GM19397 (cell line): ENCODE results near the gene GLO1.
A peak's percentile ranks its signal among the peaks of the same experiment; 100 is the strongest.

Experiments used
- ATAC-seq: cut with Tn5 transposase; IDR thresholded peaks from one replicate; pipeline ENCODE4 v1.9.1; 2021; ENCODE audit warnings: mild to moderate bottlenecking, moderate library complexity; ENCODE audit not compliant: unreplicated experiment

GLO1 gene

GRCh38 chr6:38702558-38703397 lies at the start of gene GLO1:
Gene GLO1 (minus strand): TSS chr6:38703145. CDS start chr6:38703054, 91 bp downstream.
- ATAC-seq, result peak; percentile 100

GRCh38 chr6:38750968-38751615 lies 48.1 kb upstream of the GLO1 start:
- no peak for ATAC-seq

GRCh38 chr6:38749473-38749872 lies 46.5 kb upstream of the GLO1 start:
- ATAC-seq, result no peak

- ATAC-seq, result no peak
Observed at GRCh38 chr6:38739532-38739931, 36.6 kb upstream of the GLO1 start.

GRCh38 chr6:38738261-38738660 lies 35.3 kb upstream of the GLO1 start:
- ATAC-seq, result no peak

DNA sequence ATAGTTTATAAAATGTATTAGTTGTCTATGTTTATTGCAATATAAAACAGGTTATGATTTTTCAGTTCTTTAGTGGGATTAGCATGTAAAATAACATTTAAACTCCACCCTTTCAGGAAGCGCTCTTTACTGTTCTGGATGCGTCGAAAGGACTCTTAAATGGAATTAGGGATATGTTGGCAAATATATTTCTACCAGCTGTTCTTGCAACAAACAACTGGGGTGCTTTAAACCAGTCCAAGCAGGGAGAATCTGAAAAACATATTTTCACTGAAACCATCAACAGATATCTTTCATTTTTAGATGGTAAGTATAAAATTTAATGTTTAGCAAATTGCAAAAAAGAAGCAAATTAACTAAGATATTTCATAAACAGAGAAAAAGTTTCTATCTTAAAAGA lies 34.0 kb upstream of the GLO1 start:
- no peak for ATAC-seq

DNA sequence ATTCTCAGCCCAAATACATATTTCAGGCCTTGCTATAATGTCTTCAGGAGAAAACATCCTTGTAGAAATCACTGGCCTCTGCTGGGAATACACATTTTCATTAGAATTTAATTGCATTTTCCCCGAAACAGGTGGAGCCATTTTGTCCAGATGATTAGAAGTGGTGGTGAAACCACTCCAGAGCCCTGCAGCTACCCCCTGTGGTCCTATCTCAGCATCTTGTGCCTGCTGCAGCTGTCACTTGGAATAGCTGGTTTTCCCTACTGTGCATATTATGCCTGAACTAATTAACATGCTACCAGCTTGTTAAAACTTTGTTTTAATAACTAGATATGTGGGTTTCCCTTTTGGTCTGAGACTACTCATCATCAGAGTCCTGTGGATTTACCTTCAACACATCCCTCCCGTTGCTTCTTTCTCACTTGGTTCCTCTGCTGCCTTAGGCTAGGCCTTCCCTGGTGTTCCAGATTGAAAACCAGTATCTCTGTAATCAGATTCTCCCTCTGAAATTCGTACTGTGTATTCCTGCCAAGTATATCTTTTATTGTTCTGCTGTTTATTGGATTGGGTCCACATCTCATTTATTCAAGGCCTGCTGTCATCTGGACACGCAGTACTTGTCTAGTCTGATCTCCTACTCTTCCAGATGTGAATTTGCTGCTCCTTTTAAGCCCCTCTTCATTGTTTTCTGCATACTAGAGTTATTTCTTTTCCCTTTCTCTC lies 27.4 kb upstream of the GLO1 start:
- ATAC-seq, result no peak

GRCh38 chr6:38728203-38728602 lies 25.3 kb upstream of the GLO1 start:
- ATAC-seq, result no peak

DNA sequence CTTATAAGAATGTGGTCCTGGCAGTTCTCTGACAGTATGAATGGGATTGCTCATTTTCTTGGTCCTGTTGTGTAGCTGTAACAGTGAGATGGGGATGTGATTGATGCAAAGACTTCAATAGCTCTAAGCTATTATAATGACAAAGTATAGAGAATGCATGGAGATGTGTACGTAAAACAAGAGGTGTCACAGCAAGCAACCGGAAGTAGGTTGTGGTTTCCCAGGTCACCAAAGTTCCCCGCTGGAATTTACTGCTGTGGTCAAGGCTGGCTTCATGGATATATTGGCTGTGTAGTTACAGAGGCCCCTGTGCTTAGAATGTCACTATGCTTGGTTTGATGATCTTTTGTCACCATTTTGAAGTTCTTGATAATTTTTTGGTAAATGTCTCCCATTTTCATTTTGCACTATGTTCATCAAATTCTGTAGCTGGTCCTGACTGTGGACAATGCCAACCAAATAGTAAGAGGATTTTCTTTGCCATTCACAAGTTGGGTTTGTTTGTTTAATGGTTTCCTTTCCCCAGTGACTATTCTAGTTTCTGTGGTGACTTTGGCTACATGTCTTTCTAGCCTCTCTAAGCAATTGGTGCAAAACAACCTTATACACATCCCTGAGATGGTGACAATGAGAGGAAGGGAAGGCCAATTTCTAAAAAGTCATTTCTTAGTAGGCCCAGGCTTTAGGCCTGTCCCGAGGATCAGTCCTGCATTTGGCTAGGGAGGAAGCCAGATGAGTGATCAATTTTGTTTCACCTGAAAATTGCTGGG lies 22.7 kb upstream of the GLO1 start:
- ATAC-seq, result no peak

GRCh38 chr6:38724343-38724742 lies 21.4 kb upstream of the GLO1 start:
- ATAC-seq, result no peak

DNA sequence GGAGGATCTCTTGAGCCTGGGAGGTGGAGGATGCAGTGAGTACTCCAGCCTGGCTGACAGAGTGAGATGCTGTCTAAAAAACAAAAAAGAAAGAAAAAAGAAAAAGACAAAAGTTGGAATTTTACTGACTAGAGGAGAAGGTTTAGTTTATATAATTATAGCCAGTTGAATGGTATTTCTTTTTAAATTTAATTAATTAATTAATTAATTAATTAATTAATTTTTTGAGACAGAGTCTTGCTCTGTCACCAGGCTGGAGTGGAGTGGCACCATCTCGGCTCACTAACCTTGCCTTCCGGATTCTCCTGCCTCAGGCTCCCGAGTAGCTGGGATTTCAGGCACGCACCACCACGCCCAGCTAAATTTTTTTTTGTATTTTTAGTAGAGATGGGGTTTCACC lies 20.8 kb upstream of the GLO1 start:
- no peak for ATAC-seq

DNA sequence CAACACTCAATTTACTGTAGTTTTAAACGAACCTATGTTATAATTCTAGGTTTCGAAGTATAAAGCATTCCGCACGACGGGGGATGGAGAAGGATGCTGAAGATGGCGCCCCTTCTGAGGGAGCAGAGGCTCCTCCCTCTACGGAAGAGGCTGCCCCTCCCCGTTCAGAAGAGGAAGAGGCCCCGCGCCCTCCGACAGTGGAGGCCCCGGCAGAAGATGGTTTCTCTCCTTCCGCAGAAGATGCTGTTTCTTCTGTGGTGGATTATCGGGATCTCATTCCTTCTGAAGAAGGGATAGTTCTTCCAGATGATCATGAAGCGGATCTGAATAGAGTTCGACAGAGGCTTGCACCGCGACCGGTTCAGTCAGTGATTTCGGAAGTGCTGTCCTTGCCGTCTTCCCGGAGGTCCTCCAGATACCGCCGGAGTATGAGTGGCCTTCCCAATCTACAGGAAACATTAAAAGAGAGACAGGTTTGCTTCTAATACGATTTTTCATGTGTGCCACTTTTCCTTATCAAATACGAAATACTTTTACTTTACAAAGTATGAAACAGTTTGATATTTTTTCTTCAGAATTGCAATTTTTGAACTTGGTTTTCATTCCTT lies 19.9 kb upstream of the GLO1 start:
- ATAC-seq, result no peak

GRCh38 chr6:38722038-38722437 lies 19.1 kb upstream of the GLO1 start:
- no peak for ATAC-seq

DNA sequence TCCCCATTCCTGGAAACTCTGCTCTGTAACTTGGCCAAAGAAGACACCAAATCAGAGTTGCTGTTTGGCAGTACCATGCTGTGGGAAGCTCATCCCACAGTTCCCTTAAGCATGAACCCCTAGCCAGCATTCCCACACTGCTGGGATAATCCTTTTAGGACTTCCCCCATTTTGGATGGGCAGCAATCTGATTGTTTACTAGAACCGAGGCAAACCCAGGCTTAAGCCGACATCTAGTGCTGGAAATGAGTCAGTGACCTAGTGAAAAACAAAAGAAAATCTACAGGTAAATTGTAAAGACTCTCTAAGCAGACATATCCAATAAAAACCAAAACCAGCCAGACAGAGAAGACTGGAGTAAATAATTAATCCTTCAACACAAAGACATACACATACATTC lies 17.4 kb upstream of the GLO1 start:
- ATAC-seq, result no peak

GRCh38 chr6:38719358-38719757 lies 16.4 kb upstream of the GLO1 start:
- no peak for ATAC-seq

- ATAC-seq, result no peak
Observed at GRCh38 chr6:38716825-38717224, 13.9 kb upstream of the GLO1 start.

- no peak for ATAC-seq
Observed at GRCh38 chr6:38715016-38715689, 12.2 kb upstream of the GLO1 start, which contains the start of gene DNAH8. Gene DNAH8 (plus strand): TSS chr6:38715311. CDS start chr6:38722810, 7,499 bp downstream.

GRCh38 chr6:38714239-38715015 lies 11.5 kb upstream of the GLO1 start:
- no peak for ATAC-seq

DNA sequence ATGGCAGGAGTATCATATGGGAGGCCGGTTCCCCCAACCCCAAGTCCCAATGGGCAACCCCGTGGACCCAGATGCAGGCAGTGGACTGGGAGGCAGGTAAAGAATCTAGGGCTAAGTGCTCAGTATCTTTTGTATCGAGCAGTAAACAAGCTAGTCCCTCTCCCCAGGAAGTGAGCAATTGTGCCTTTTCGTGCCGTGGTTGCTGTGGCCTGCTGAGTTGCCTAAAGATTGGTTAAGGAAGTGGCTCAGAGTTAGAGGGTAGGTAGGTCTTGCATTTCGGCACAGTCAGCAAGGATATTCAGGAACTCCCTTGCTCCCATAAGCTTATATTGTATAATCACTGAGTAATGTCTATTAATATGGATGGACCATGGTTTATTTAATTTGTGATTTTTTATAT lies 10.9 kb upstream of the GLO1 start:
- no peak for ATAC-seq
